Measurements from ENCODE around the gene PDE7B. TPM values are rescaled to one million over a fixed set of nuclear protein-coding genes. Genes with fewer than 3 reads are reported as not detected.

The PDE7B gene
- total RNA-seq, 4 donors from 2014 or later, result 3.4 to 15.4 (median 9.3) TPM

DNA sequence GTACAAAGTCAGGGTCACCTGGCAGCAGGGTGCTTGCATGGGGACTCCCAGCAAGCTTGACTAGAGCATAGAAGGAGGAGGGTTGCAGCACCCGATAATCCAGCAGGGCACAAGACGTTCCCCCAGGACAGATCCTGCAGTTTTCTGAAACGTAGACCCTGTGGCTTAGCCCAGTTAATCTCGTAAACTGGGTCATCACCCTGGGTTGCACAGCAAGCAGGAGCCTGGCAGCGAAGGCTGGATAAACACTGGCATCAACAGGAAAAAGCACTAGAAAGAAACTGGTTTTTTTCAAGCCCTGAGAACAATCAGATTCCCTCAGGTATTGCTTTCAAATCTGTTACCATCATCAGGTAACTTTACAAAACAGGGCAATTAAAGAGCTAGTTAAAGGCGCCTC, 92.6 kb downstream of the PDE7B start:
- peaks cover 0 to 8% (median 5%) of the 10 kb centered on the region in 4 donors for H3K4me1 ChIP-seq
- H3K36me3 ChIP-seq, result no peaks in the 10 kb centered on the region
- 99% methylated on average over 6 of the region's 6 CpGs for WGBS

DNA sequence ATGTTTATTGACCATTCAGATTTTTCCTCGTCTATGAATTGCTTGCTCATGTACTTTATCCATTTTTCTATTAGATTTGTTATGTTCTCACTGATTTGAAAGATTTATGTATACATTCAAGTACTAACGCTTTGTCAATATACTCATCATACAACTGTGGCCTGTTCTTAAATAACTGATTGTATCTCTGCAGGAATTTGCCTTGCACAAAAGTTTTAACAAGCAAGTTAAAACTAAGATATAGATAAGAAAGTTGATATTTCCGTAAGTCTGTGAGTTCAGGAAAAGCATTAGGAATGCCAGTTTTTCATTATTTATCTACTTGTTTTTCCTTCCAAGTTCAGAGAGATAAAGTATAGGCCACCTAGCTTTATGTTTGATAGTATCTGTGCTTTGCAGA, 95.2 kb downstream of the PDE7B start:
- Histone ChIP-seq H3K4me1 (no peaks in the 10 kb centered on the region), H3K9me3 (no peaks in the 10 kb centered on the region), H3K27me3 (no peaks in the 10 kb centered on the region), H3K36me3 (no peaks in the 10 kb centered on the region), H3K4me3 (no peak overlapping the region), H3K27ac (replicated peaks in 1 of 4) (no peak overlapping the region)
- TF ChIP-seq, protein P1, sequence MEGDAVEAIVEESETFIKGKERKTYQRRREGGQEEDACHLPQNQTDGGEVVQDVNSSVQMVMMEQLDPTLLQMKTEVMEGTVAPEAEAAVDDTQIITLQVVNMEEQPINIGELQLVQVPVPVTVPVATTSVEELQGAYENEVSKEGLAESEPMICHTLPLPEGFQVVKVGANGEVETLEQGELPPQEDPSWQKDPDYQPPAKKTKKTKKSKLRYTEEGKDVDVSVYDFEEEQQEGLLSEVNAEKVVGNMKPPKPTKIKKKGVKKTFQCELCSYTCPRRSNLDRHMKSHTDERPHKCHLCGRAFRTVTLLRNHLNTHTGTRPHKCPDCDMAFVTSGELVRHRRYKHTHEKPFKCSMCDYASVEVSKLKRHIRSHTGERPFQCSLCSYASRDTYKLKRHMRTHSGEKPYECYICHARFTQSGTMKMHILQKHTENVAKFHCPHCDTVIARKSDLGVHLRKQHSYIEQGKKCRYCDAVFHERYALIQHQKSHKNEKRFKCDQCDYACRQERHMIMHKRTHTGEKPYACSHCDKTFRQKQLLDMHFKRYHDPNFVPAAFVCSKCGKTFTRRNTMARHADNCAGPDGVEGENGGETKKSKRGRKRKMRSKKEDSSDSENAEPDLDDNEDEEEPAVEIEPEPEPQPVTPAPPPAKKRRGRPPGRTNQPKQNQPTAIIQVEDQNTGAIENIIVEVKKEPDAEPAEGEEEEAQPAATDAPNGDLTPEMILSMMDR (IDR thresholded peaks at IDR 0.05), result no peak
- no peak for TF ChIP-seq POLR2AphosphoS5 (IDR thresholded peaks at IDR 0.05)
- no peak for TF ChIP-seq POLR2A (IDR thresholded peaks at IDR 0.05; ENCODE audit: low read depth)
- no peak for TF ChIP-seq EP300 (IDR thresholded peaks at IDR 0.05)
- WGBS, result 94% methylated on average over 3 of the region's 3 CpGs
- DNase-seq (ENCODE audit: extremely low spot score), result no peak
- intact Hi-C loops (cut with DNase I), result no loop called here

More for the DNA sequence above, 92.6 kb downstream of the PDE7B start:
- Histone ChIP-seq H3K27ac (replicated peaks in 1 of 4) (no peak overlapping the region), H3K4me3 (no peak overlapping the region), H3K9me3 (no peaks in the 10 kb centered on the region), H3K27me3 (no peaks in the 10 kb centered on the region)
- no peak for DNase-seq (ENCODE audit: extremely low spot score)
- intact Hi-C loops (cut with DNase I), result no loop called here
- TF ChIP-seq EP300 (IDR thresholded peaks at IDR 0.05) (no peak), POLR2AphosphoS5 (IDR thresholded peaks at IDR 0.05) (no peak), POLR2A (IDR thresholded peaks at IDR 0.05; ENCODE audit: low read depth) (no peak)
- TF ChIP-seq, protein P1 (IDR thresholded peaks at IDR 0.05), result no peak

DNA sequence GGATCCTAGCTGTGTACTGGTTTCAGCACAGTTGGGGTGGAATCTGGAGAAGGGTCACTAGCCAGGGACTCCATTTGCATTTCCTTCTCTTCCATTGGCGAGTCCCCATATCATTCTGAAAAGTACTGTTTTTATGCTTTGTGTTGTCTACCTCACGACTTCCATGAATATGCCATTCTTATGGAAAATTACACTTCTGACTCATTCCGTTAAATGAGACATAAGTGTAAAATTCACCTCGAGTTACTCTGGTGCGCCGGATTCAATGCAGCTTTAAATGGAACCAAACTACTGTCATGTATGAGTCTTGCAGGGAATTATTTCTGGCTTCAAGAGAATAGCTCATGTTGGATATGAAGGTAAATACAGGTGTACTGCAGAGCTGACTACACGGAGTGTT, 99.2 kb downstream of the PDE7B start:
- Histone ChIP-seq H3K36me3 (no peaks in the 10 kb centered on the region), H3K27ac (replicated peaks in 1 of 4) (no peak overlapping the region), H3K4me3 (no peak overlapping the region), H3K27me3 (no peaks in the 10 kb centered on the region), H3K4me1 (no peaks in the 10 kb centered on the region), H3K9me3 (no peaks in the 10 kb centered on the region)
- TF ChIP-seq, protein P1 (IDR thresholded peaks at IDR 0.05), result no peak
- no peak for TF ChIP-seq POLR2AphosphoS5 (IDR thresholded peaks at IDR 0.05)
- no peak for TF ChIP-seq POLR2A (IDR thresholded peaks at IDR 0.05; ENCODE audit: low read depth)
- TF ChIP-seq EP300 (IDR thresholded peaks at IDR 0.05), result no peak
- intact Hi-C loops (cut with DNase I), result no loop called here
- no peak for DNase-seq (ENCODE audit: extremely low spot score)
- 84% methylated on average over 7 of the region's 7 CpGs for WGBS

DNA sequence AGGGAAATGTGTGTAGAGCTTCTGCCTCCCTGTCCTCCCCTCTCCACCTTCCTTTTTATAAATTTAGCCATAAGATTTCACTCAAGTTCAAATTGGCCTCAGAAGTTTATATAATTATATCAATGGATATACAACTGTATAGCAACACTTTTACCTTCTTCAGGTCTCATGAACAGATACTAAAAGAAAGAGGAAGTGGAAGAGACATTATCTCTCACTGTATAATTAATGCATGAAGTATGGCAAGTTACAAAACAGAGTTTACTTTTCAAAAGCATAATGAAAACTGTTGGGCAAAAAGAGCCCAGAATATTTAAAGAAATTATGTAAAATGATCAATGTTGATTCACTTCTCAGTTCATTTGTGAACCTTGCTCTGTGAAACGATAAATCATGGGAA, 99.7 kb downstream of the PDE7B start:
- Histone ChIP-seq H3K4me3 (no peak overlapping the region), H3K27me3 (no peaks in the 10 kb centered on the region), H3K36me3 (no peaks in the 10 kb centered on the region), H3K9me3 (no peaks in the 10 kb centered on the region), H3K4me1 (no peaks in the 10 kb centered on the region), H3K27ac (replicated peaks in 1 of 4) (no peak overlapping the region)
- no peak for TF ChIP-seq POLR2A (IDR thresholded peaks at IDR 0.05; ENCODE audit: low read depth)
- TF ChIP-seq EP300 (IDR thresholded peaks at IDR 0.05), result no peak
- no peak for DNase-seq (ENCODE audit: extremely low spot score)
- intact Hi-C loops (cut with DNase I), result no loop called here
- WGBS, result 91% methylated on average over 1 of the region's 1 CpG

DNA sequence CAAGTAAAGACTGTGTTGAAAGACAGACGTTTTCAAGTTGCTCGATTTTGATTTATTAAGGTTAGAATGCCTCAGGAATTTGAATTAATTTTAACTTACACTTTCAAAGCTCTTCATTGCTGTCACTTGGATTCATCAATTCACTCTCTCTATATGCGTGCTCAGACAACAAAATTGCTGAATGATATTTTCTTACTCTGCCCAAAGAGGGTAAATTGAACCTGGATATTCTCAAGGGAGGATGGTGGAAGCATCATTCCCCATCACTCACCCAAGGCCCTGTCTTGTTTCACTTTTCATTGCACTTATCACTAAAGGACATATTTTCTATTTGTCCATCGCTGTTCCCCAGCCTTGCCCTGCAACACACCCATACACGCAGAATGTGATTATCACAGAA, 102.3 kb downstream of the PDE7B start:
- intact Hi-C loops (cut with DNase I), result no loop called here
- Histone ChIP-seq H3K27me3 (no peaks in the 10 kb centered on the region), H3K4me3 (no peak overlapping the region), H3K9me3 (no peaks in the 10 kb centered on the region), H3K36me3 (no peaks in the 10 kb centered on the region), H3K27ac (replicated peaks in 1 of 4) (no peak overlapping the region), H3K4me1 (no peaks in the 10 kb centered on the region)
- WGBS, result 78% methylated on average over 5 of the region's 5 CpGs
- TF ChIP-seq, protein P1 (IDR thresholded peaks at IDR 0.05), result no peak
- TF ChIP-seq POLR2AphosphoS5 (IDR thresholded peaks at IDR 0.05) (no peak), EP300 (IDR thresholded peaks at IDR 0.05) (no peak), POLR2A (IDR thresholded peaks at IDR 0.05; ENCODE audit: low read depth) (no peak)
- DNase-seq (ENCODE audit: extremely low spot score), result no peak
